HEK293 (cell line): ENCODE data around the gene HSD17B2.

ENCODE experiments used
- YY1 ChIP-seq: fragments of 450-650 bp; formaldehyde crosslinking; IDR thresholded peaks from 2 replicates; pipeline ENCODE4 v1.5.1; 2018; ENCODE audit warnings: missing biosample characterization, missing genetic modification characterization
- ZFP69B ChIP-seq: fragments of 450-650 bp; formaldehyde crosslinking; IDR thresholded peaks from 2 replicates; pipeline ENCODE4 v1.5.1; 2016; ENCODE audit warnings: missing biosample characterization, missing genetic modification characterization
- TF ChIP-seq, protein P1 (sequence below): fragments of 450-650 bp; formaldehyde crosslinking; IDR thresholded peaks from 2 replicates; pipeline ENCODE4 v1.5.1; 2016; ENCODE audit warnings: missing biosample characterization, missing genetic modification characterization
- TF ChIP-seq, protein P2 (sequence below): fragments of 450-650 bp; formaldehyde crosslinking; IDR thresholded peaks from 2 replicates; pipeline ENCODE4 v1.5.1; 2016; ENCODE audit warnings: missing biosample characterization, missing genetic modification characterization

DNA sequence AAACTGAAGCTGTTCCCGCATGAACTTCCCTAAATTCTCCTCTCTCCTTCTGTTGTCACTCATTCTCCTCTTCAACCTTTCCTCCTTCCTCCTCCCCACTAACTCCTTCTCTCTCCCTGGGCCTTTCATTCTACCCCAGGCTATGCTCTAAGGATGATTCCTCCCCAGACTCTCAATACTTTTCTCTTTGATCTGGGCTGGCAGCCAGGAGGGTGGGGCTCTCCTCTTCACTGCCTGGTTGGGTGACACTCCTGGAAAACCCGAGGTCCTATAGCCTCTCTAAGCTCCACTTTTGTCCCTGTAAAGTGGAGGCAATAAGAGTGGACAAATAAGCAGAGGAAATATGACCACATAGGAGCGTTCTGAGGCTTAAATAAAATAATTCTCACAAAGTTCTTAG is 46.2 kb downstream of the HSD17B2 start:
- TF ChIP-seq ZFP69B (tag by site-specific recombination) (no peak), YY1 (tag by site-specific recombination) (no peak)
- TF ChIP-seq, protein P1, sequence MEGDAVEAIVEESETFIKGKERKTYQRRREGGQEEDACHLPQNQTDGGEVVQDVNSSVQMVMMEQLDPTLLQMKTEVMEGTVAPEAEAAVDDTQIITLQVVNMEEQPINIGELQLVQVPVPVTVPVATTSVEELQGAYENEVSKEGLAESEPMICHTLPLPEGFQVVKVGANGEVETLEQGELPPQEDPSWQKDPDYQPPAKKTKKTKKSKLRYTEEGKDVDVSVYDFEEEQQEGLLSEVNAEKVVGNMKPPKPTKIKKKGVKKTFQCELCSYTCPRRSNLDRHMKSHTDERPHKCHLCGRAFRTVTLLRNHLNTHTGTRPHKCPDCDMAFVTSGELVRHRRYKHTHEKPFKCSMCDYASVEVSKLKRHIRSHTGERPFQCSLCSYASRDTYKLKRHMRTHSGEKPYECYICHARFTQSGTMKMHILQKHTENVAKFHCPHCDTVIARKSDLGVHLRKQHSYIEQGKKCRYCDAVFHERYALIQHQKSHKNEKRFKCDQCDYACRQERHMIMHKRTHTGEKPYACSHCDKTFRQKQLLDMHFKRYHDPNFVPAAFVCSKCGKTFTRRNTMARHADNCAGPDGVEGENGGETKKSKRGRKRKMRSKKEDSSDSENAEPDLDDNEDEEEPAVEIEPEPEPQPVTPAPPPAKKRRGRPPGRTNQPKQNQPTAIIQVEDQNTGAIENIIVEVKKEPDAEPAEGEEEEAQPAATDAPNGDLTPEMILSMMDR, result no peak
- TF ChIP-seq, protein P2, sequence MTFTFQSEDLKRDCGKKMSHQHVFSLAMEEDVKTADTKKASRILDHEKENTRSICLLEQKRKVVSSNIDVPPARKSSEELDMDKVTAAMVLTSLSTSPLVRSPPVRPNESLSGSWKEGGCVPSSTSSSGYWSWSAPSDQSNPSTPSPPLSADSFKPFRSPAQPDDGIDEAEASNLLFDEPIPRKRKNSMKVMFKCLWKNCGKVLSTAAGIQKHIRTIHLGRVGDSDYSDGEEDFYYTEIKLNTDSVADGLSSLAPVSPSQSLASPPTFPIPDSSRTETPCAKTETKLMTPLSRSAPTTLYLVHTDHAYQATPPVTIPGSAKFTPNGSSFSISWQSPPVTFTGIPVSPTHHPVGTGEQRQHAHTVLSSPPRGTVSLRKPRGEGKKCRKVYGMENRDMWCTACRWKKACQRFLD (tag by site-specific recombination), result no peak
